NCI-H1694 (cell line): ENCODE data around the gene RAD51D.
A peak's percentile ranks its signal among the peaks of the same experiment; 100 is the strongest.
"Not testable (repeated sequence)": the region's sequence is repeated elsewhere in the genome, so short reads cannot be mapped to it uniquely, and the experiment has no call there.

Source experiments
- DNase-seq: peaks from one replicate; lab custom pipeline; 2025; lab: John Stamatoyannopoulos, UW

The RAD51D gene

GRCh38 chr17:35141681-35142466, 22.2 kb upstream of the RAD51D start, which contains the start of gene NLE1:
NLE1 (minus strand) TSS chr17:35142303; CDS start chr17:35142275, 28 bp downstream.
- DNase-seq, result peak; percentile 60

DNA sequence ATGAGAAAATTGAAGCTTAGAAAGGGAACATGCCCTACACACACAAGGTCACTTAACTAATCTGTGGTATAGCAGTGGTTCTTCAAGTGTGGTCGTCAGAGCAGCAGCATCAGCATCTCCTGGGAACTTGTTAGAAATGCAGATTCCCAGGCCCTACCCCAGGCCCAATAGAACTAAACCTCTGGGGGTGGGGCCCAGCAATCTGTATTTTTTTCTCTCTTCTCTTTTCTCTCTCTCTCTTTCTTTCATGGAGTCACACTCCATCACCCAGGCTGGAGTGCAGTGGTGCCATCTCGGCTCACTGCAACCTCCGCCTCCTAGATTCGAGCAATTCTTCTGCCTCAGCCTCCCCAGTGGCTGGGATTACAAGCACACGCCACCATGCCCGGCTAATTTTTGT, 18.6 kb upstream of the RAD51D start:
- DNase-seq, result no peak

- no peak for DNase-seq
These were observed 15.7 kb upstream of the RAD51D start for GRCh38 chr17:35135322-35135721.

GRCh38 chr17:35132816-35133550, 13.3 kb upstream of the RAD51D start:
- DNase-seq, result no peak

DNA sequence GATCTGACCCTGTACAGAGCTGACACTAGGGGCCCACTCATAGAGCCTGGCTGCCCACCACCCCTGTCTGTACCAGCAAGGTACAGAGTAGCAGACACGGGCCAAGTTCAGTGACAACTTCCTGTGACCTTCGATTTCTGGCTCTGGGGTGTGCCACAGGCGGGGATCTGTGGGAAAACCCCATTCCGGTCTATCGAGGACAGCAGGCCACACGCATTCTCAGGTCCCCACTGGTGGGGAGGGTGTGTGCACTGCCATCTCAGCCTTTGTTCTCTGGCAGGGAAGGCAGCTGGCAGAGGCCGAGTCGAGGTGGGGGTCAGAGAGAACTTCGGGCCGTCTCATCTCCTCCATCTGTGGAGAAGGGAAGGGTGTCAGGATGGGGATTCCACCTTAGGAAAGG, 12.4 kb upstream of the RAD51D start:
- DNase-seq, result no peak

GRCh38 chr17:35130392-35130791, 10.7 kb upstream of the RAD51D start:
- no peak for DNase-seq

- DNase-seq, result no peak
These were observed 10.3 kb upstream of the RAD51D start for GRCh38 chr17:35129973-35130351.

DNA sequence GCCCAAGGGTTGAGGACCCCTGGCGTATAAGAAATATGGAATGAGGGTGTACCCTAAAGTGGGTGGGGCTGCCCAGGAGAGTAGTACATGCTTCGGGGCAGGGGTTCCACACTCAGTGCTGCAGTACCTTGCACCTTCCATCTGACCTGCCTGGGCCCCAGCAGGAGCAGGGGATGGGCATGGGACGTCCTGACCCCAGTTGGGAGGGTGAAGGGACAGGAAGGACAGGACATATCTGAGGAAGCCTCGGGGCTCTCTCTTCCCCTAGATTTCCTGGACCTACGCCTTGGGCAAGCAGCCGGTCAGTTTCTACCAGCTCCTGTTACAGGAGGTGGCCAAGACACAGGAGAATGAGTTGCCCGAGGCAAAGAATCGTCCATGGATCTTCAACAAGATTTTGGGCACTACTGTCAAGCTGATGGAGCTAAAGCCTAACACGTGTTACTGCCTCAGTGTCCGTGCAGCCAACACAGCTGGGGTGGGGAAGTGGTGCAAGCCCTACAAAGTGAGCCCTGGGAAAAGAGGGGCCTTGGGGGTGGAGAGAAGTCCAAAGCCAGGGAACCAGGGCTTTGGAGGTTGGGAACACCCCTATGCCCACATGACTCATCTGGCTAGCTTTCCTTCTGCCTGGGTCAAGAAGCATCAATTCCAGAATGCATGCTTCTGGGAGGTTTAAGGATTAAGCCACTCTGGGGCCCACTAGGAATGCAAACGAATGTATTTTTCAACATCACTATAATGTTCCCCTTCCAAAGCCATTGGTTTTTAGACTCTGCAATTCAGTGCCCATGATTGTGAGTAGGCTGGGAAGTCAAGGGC, 9.7 kb upstream of the RAD51D start:
- DNase-seq, result no peak

- no peak for DNase-seq
These were observed 8.3 kb upstream of the RAD51D start for GRCh38 chr17:35127751-35128514.

DNA sequence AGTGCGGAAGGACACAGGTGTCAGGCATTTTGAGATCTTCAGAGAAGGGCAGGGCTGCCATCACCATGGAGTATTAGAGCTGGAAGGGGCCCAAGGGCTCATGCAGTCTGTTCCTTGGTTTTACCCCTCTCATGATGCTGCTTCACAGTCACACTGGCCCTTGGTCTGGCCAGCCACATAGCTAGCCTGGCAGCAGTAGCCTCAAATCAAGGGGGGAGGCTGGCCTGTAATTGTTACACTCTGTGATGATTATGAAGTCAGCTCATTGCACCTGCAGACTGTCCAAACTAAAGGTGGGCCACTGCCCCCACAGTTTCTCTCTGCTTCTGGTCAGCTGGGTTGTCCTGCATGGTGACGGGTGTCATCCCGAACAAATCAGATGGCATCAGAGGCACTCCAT, 1.7 kb upstream of the RAD51D start, which contains the start of gene FNDC8:
TSS of gene FNDC8 (plus strand) at position 301 of the 400 bp plus-strand sequence. CDS start at position 380, 79 bp downstream.
- no peak for DNase-seq

DNA sequence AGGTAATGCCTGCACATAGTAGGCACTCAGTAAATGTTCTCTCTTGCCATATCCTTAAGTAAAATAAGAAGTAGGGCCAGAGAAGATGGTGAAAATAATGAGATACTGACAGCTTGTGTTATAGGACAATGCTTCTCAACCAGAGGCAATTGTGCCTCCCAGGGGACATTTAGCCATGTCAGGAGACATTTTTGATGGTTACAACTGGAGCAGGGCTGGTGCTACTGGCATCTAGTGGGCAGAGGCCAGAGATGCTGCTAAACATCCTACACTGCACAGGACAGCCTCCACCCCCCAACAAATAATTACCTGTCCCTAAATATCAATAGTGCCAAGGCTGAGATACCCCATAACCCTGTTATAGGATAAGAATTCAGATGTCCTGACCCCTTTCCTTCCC, 1.7 kb downstream of the RAD51D start:
- DNase-seq, result no peak

DNA sequence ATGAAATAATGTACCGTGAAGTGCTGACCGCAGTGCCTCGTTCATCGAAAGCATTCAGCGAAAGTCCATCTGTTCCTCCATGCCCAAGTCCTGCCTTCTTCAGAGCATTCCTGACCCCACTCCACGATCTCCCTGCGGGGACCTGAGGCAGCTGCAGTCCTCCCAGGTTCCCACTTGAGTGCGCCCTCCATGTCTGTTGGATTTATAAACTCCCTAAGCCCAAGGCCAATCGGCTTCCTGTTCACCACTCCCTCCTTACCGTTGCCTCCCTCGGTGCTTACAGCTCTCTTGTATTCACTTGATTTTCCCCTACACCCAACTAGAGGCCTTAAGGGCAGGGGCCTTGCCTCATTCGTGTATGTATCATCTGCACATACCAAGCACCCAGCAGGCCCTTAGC, 2.8 kb downstream of the RAD51D start:
- DNase-seq, result no peak

- DNase-seq, result not testable (repeated sequence)
These were observed 8.9 kb downstream of the RAD51D start for GRCh38 chr17:35110791-35111190.

GRCh38 chr17:35104844-35105450, 14.7 kb downstream of the RAD51D start:
- DNase-seq, result no peak

DNA sequence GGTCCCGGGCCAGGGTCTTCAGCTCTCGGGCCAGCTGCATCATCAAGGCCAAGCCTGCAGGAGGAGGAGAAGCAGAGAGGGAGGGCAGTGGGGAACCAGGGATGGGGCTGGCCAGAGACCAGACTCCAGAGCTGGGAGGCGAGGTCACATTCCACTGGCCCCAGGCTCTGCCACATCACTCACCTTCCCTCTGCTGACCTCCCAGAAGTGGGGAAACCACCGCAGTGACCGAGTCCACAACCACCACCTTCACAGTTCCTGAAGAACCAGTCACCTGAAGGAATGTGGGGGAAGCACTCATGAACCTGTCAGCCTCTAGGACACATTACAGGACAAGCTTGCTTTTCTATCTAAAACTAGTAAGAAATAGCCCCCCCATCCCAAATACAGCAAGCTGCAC, 16.4 kb downstream of the RAD51D start:
- no peak for DNase-seq

GRCh38 chr17:35101725-35102124, 17.9 kb downstream of the RAD51D start:
- DNase-seq, result no peak

DNA sequence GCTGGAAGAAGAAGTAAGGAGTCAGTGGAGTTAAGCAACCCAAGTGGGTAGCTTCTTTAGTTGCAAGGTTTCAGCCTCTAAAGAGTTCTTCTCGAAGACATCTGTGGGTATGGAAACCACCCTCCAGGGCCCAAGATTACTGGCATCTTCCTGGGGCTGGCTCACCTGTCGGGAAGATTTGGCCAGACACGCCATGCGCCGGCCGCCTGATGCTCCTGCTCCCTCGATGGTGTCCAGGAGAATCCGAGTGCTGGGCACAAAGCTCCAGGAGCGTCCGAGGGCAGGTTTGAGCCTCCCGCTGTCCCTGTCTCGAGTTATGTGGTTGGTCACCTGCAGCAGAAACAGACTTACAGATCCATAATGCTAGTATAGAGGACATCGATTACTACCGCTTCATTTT, 18.6 kb downstream of the RAD51D start:
- DNase-seq, result no peak

- no peak for DNase-seq
These were observed 19.8 kb downstream of the RAD51D start for GRCh38 chr17:35099908-35100307.

DNA sequence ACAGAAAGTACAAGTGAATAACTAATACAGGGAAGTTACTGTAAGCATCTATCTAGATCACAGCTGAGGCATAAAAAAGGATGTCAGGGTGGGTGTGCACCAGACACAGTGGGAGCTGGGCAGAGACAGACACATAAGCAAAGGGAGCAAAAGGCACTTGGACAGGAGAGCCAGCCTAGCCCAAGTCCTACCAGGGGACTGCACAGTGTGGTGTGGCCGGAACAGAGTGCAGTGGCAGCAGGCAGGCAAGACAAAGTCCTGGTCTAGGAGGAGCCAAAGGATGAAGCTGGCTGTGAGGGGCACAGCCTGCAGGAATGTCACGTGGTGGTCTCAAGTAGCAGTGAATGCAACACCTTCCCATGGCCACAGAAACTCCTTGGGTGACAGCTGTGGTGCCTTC, 21.9 kb downstream of the RAD51D start:
- DNase-seq, result no peak

DNA sequence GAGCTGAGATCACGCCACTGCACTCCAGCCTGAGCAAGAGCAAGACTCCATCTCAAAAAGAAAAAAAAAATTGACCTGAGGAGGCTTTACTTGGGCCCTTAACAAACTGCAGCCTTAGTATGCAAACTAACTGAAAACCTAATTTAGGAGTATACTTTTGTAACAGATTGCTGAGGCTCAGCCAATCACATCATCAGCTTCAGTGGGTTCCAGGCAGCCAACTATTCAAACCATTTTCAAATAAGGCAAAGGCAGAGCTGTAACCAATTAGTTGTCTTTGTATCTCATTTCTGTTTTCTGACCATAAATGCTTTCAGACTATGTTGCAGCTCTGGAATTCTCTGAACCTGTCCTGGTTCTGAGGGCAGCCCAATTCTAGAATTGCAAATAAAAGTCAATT, 23.9 kb downstream of the RAD51D start:
- DNase-seq, result no peak

DNA sequence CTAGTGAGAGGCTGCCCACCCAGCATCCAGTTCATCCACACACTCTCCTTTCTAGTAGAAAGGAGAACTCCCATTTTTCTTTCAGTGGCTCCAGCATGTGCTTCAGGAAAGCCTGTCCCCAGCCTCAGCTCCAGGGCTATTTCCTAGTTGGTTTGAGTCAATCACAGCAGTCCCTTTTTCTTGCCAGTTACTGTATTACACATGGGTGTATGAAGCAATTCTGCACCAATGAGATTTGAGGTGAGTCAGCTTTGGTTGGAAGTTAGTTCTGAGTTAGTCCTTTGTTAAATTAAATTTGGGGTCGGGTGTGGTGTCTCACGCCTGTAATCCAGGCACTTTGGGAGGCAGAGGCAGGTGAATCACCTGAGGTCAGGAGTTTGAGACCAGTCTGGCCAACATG, 24.8 kb downstream of the RAD51D start:
- no peak for DNase-seq
